ENCODE results near the gene DNAH11.

Gene DNAH11

DNA sequence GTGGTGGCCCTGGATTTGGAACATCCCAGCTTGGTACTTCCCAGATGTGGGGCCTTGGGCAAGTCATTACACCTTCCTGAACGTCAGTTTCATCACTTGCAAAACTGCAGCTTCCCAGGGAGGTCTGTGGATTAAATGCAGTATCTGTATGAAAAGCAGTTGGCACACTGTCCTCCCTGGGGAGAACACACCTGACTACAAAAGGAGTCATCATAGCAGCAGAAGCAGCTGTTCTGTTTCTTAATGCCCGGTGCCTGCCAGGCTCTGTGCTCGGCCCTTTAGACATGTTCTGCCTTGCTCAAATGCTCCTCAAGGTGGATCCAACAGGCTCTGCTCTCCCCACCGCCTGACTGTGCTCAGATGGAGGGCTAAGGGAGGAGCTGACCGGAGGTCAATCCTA lies 371.8 kb downstream of the DNAH11 start:
- H3K4me3 ChIP-seq (ENCODE audit: low read depth, low read length) = no peak overlapping the region
- POLR2A ChIA-PET = interaction anchor here (1.1 kb wide), 1 partner anchor 31 kb away, joined by 3 read pairs; the partner anchor contains the start of gene CDCA7L
- CTCF ChIA-PET = interaction anchor here (1.1 kb wide), 1 partner anchor 10 kb away, joined by 3 read pairs; no protein-coding TSS in a partner anchor
- DNase-seq (ENCODE audit: low read depth, low spot score) = no peak
- TF ChIP-seq, protein P1, sequence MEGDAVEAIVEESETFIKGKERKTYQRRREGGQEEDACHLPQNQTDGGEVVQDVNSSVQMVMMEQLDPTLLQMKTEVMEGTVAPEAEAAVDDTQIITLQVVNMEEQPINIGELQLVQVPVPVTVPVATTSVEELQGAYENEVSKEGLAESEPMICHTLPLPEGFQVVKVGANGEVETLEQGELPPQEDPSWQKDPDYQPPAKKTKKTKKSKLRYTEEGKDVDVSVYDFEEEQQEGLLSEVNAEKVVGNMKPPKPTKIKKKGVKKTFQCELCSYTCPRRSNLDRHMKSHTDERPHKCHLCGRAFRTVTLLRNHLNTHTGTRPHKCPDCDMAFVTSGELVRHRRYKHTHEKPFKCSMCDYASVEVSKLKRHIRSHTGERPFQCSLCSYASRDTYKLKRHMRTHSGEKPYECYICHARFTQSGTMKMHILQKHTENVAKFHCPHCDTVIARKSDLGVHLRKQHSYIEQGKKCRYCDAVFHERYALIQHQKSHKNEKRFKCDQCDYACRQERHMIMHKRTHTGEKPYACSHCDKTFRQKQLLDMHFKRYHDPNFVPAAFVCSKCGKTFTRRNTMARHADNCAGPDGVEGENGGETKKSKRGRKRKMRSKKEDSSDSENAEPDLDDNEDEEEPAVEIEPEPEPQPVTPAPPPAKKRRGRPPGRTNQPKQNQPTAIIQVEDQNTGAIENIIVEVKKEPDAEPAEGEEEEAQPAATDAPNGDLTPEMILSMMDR (IDR thresholded peaks at IDR 0.05; ENCODE audit: insufficient read depth, low read length, missing control alignments) = no peak

GRCh38 chr7:21915140-21915539 lies 372.3 kb downstream of the DNAH11 start:
- TF ChIP-seq, protein P1 (IDR thresholded peaks at IDR 0.05; ENCODE audit: insufficient read depth, low read length, missing control alignments) = no peak
- no peak for DNase-seq (ENCODE audit: low read depth, low spot score)
- H3K4me3 ChIP-seq (ENCODE audit: low read depth, low read length) = no peak overlapping the region
- POLR2A ChIA-PET = interaction anchor here (1.1 kb wide), 1 partner anchor 30 kb away, joined by 3 read pairs; the partner anchor contains the start of gene CDCA7L
- CTCF ChIA-PET = interaction anchor here (1.1 kb wide), 1 partner anchor 10 kb away, joined by 3 read pairs; no protein-coding TSS in a partner anchor

- CTCF ChIA-PET = no interaction called here
- POLR2A ChIA-PET = no interaction called here
- DNase-seq (ENCODE audit: low read depth, low spot score) = no peak
- TF ChIP-seq, protein P1 (IDR thresholded peaks at IDR 0.05; ENCODE audit: insufficient read depth, low read length, missing control alignments) = no peak
- H3K4me3 ChIP-seq (ENCODE audit: low read depth, low read length) = no peak overlapping the region
Measured at GRCh38 chr7:21916176-21916575, 373.3 kb downstream of the DNAH11 start.

DNA sequence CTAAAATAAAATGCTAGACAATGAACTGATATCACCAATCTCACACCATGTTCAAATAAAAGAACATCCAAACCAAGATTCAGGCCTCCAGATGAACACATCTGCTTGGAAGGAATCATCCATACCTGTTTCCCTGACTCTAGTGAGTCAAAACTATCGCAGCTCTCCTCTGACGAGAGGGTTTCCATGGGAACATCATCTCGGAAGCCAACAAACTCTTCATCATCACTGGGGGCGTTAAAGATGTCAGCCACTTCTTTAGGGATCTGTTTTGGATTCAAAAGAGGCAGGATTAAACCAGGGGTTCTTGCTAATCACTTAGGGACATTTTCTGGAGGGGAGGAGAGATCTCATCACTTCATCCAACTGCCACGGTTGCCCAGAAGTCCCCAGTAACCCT lies 373.8 kb downstream of the DNAH11 start:
- no peak overlapping the region for H3K4me3 ChIP-seq (ENCODE audit: low read depth, low read length)
- no peak for DNase-seq (ENCODE audit: low read depth, low spot score)
- ChIA-PET CTCF (no interaction called here), POLR2A (no interaction called here)
- TF ChIP-seq, protein P1 (IDR thresholded peaks at IDR 0.05; ENCODE audit: insufficient read depth, low read length, missing control alignments) = no peak

GRCh38 chr7:21918216-21918615 lies 375.4 kb downstream of the DNAH11 start:
- H3K4me3 ChIP-seq (ENCODE audit: low read depth, low read length) = no peak overlapping the region
- DNase-seq (ENCODE audit: low read depth, low spot score) = no peak
- ChIA-PET CTCF (no interaction called here), POLR2A (no interaction called here)
- TF ChIP-seq, protein P1 (IDR thresholded peaks at IDR 0.05; ENCODE audit: insufficient read depth, low read length, missing control alignments) = no peak

DNA sequence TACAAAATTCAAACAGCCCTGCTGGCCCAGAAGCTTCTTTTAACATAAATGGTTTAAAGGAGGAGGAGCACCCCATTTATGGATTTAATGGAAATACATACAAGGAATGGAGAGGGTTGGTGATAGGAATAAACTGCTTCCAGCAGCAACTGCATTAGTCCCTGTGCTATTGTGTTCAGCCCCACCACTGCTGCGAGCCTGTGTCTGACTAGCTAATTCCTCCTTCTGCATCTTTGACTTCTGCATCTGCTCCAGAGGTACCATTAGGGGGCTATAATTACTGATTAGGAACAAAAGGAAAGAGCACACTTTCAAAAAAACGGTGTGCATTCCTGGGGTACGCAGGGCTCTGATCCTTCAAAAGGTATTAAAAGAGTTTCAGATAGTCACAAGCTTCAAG lies 378.1 kb downstream of the DNAH11 start:
- ChIA-PET POLR2A (no interaction called here), CTCF (interaction anchor here (1.9 kb wide), 1 partner anchor 20 kb away, joined by 4 read pairs; no protein-coding TSS in a partner anchor)
- DNase-seq (ENCODE audit: low read depth, low spot score) = no peak
- H3K4me3 ChIP-seq (ENCODE audit: low read depth, low read length) = no peak overlapping the region
- TF ChIP-seq, protein P1 (IDR thresholded peaks at IDR 0.05; ENCODE audit: insufficient read depth, low read length, missing control alignments) = no peak
